Skeletal muscle tissue (tissue), 4 donors: ENCODE results near the gene PHLPP1. TPM values are rescaled to one million over a fixed set of nuclear protein-coding genes. Genes with fewer than 3 reads are reported as not detected.

Experiments used
- H3K27ac ChIP-seq: one replicate; pipeline ENCODE4 v1.7.0; 2013; ENCODE audit warnings: mild to moderate bottlenecking, low read depth, low read length, inconsistent platforms
- H3K27me3 ChIP-seq, 3 donors: one replicate each; pipeline ENCODE4 v1.7.0; 2013; ENCODE audit warnings: low read length in 3 of 3; ENCODE audit not compliant: control insufficient read depth in 3 of 3, insufficient read depth in 3 of 3
- H3K36me3 ChIP-seq, 3 donors: one replicate each; pipeline ENCODE4 v1.7.0; 2013; ENCODE audit warnings: low read length in 3 of 3; ENCODE audit not compliant: control insufficient read depth in 3 of 3, insufficient read depth in 3 of 3
- H3K4me1 ChIP-seq, 3 donors: one replicate each; pipeline ENCODE4 v1.7.0; 2013; ENCODE audit warnings: low read length in 3 of 3, mild to moderate bottlenecking in 3 of 3; ENCODE audit not compliant: control insufficient read depth in 3 of 3, insufficient read depth in 3 of 3
- H3K4me3 ChIP-seq, 3 donors: one replicate each; pipeline ENCODE4 v1.7.0; 2013; ENCODE audit warnings: low read length in 3 of 3
- H3K9ac ChIP-seq, 3 donors: one replicate each; pipeline ENCODE4 v1.7.0; 2013; ENCODE audit warnings: low read length in 3 of 3, mild to moderate bottlenecking in 3 of 3, moderate library complexity in 2 of 3, low read depth in 1 of 3
- H3K9me3 ChIP-seq, 3 donors: one replicate each; pipeline ENCODE4 v1.7.0; 2013; ENCODE audit warnings: low read length in 3 of 3; ENCODE audit not compliant: control insufficient read depth in 3 of 3
- total RNA-seq: library from RNA; depleted of rRNA; stranded (reverse); fragments of >200 nt; gene quantifications from one replicate; pipeline ENCODE4 v1.2.3, GENCODE V29; 2014
- donor health status: Osteomylitis.

The PHLPP1 gene
- total RNA-seq, 1 donor from 2014 or later = 11.5 TPM

DNA sequence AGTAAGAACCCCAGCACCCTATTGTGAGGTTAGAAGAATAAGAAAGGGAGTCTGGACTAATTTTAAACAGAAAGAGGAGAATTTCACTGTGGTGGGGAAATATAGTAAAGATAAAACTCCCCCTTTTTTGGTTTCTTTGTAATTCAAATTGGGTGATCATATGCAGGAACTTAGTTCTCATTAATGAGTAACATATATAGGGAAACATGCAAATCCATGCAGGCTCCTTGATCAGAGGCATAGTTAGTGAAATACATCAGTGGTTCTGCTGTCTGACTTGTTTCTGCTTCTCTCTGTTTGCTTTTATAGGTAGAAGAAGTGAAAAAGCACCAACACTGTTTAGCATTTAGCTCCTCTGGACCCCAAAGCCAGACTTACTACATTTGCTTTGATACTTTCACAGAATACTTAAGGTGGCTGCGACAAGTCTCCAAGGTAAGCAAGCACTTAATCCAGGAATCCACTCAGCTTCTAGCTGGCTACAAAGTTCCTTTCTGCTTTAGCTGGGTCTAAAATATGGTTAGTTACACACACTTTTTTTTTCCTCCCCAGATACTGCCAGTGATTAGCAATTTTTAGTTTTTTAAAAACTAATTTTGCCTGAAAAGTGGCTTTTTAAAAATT lies 123.2 kb downstream of the PHLPP1 start:
- H3K36me3 ChIP-seq = no peaks in the 10 kb centered on the region
- H3K27me3 ChIP-seq = no peaks in the 10 kb centered on the region
- H3K9me3 ChIP-seq = no peaks in the 10 kb centered on the region
- no peak overlapping the region for H3K9ac ChIP-seq
- no peak overlapping the region for H3K4me3 ChIP-seq
- no peak overlapping the region for H3K27ac ChIP-seq
- H3K4me1 ChIP-seq = no peaks in the 10 kb centered on the region

DNA sequence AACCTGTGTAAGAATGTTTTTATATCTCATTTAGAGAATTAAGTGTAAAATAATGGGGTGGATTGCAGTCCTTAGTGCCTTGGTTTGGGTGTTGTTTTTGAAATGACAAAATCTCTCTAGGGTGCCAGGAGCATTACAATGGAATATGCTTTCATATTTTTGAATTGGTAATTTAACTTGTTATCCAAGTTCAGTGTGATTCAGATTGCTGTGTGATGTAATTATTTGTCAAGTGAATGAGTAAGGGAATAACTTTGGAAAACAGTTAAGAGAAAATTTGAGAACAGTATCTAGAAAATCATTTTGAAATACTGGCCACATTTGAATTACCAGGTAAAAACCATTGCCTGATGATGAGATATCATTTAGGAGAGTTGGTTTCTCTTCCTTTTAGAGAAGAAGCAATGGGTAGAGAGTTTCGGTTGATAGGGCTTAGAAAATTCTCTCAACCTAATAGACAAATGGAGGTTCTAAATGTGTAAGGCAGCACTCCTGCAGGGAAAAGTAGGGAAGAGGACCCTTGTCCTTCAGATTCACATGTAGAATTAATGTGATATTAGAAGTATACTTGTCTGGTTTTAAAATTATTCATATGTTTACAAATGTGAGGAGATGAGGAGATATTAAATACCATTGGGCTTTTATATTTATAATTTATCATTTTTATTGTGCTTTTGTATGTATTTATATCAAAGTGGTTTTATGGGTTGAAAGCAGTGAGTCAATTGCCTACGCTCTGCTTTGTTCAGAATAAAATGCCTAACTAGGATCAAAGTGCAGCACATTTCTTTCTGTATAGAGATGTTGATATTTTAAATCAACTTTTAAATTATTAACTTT lies 124.8 kb downstream of the PHLPP1 start:
- H3K36me3 ChIP-seq = no peaks in the 10 kb centered on the region
- H3K4me1 ChIP-seq = no peaks in the 10 kb centered on the region
- H3K27ac ChIP-seq = no peak overlapping the region
- no peak overlapping the region for H3K9ac ChIP-seq
- no peak overlapping the region for H3K4me3 ChIP-seq
- H3K27me3 ChIP-seq = no peaks in the 10 kb centered on the region
- no peaks in the 10 kb centered on the region for H3K9me3 ChIP-seq

DNA sequence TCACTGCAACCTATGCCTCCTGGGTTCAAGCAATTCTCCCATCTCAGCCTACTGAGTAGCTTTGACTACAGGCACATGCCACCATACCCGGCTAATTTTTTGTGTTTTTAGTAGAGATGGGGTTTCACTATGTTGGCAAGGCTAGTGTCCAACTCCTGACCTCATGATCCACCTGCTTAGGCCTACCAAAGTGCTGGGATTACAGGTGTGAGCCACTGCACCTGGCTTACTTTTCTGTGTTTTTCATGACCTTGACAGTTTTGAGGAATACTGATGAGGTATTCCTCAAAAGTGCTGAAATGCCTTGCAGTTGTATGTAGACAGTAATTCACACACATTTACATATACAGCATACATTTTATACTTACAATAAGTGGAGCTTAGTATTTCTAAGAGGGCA lies 126.1 kb downstream of the PHLPP1 start:
- Histone ChIP-seq H3K9ac (no peak overlapping the region), H3K27me3 (no peaks in the 10 kb centered on the region), H3K27ac (no peak overlapping the region), H3K4me1 (no peaks in the 10 kb centered on the region), H3K9me3 (no peaks in the 10 kb centered on the region), H3K36me3 (no peaks in the 10 kb centered on the region), H3K4me3 (no peak overlapping the region)

DNA sequence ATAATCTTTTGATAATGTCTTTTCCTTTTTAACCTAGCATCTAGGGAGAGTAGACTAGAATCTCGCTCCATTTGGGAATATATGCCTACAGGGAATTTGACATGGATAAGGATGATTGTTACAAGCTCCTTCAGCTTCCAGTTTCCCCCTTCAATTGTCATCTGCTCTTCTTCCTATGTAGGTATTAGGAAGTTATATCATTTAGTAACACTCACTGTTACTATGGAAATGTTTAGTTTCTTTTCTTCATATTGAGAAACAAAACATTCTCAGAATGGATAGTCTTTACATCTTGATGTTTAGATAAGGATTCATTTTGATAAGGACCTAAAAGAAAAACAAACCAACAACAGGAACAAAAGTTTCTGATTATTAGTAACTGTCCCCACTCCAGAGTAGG lies 127.6 kb downstream of the PHLPP1 start:
- Histone ChIP-seq H3K4me3 (no peak overlapping the region), H3K36me3 (no peaks in the 10 kb centered on the region), H3K27ac (no peak overlapping the region), H3K27me3 (no peaks in the 10 kb centered on the region), H3K9me3 (no peaks in the 10 kb centered on the region), H3K9ac (no peak overlapping the region), H3K4me1 (no peaks in the 10 kb centered on the region)

DNA sequence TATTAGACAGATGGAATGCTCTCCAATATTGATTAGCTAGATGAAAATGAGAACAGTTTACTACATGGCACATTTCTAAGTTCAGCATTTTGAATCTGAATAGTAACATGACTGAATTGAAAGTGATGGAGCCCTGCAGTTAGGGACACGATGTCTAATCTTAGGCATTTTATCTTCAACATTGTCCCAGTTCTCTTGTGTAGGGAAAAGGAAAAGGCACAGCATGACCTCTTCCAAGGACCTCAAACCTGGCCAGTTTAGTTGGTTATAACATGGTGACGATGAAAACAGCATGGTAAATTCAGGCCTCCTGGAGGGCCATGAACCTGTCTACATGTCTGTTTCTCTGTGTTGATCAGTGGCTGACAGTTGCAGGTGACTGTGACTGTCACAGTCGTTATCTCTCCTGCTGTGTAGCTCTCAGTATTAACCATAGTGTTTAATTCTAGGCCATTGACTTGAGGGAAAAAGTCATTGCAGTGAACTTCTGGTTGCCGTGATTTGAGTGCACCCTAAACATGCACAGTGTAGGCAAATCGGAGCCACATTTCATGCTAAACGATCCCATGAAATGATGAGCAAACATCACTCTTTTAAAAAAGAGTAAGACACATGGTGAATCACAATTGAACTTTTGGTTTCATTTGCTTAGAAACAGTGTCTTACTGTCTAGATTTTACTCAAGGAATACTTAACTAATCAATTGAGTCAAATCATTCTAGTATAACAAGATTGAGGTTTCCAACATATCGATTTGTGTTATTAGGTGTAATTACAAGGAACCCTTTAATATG lies 129.7 kb downstream of the PHLPP1 start:
- H3K9me3 ChIP-seq = no peaks in the 10 kb centered on the region
- H3K9ac ChIP-seq = no peak overlapping the region
- no peaks in the 10 kb centered on the region for H3K27me3 ChIP-seq
- H3K4me1 ChIP-seq = no peaks in the 10 kb centered on the region
- no peaks in the 10 kb centered on the region for H3K36me3 ChIP-seq
- no peak overlapping the region for H3K4me3 ChIP-seq
- H3K27ac ChIP-seq = no peak overlapping the region

DNA sequence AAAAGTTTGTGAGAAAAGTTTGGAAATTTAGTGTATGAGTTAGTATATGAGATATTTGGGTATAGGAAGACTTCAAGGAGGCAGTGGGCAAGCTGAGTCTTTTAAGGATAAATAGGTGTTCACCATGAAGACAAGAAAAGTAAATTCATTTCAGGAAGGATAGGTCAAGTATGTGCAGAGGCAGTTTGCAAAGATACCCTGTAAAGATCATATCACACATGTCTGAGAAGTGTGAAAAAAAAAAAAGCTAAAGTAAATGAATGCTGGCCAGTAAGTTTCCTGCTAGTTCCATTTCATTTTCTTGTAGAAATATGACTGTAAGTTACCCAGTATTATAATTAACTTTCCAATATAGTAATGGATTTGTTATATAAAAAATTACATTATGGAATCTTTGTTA lies 131.0 kb downstream of the PHLPP1 start:
- Histone ChIP-seq H3K36me3 (no peaks in the 10 kb centered on the region), H3K4me3 (no peak overlapping the region), H3K4me1 (no peaks in the 10 kb centered on the region), H3K9ac (no peak overlapping the region), H3K27me3 (no peaks in the 10 kb centered on the region), H3K9me3 (no peaks in the 10 kb centered on the region), H3K27ac (no peak overlapping the region)

DNA sequence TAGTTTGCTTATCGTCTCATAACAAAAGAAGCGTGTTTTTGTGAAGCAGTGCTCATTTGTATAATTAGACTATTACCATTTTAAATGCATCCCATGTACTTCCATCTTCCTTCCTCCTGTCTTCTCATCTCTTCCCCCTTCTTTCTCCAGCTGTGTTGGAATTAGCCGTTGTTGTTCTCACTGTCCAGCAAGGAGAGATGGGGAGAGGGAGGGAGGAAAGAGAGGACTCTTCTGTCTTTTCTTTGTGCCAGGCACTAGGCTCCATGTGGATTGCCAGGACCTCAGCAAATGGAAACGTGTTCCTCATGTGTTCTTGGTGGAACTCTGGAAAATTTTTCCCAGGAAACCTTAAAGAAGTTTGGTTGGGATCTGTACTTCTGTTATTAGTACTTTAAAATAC lies 131.7 kb downstream of the PHLPP1 start:
- Histone ChIP-seq H3K27ac (no peak overlapping the region), H3K9ac (no peak overlapping the region), H3K36me3 (no peaks in the 10 kb centered on the region), H3K27me3 (no peaks in the 10 kb centered on the region), H3K4me1 (no peaks in the 10 kb centered on the region), H3K9me3 (no peaks in the 10 kb centered on the region), H3K4me3 (no peak overlapping the region)

DNA sequence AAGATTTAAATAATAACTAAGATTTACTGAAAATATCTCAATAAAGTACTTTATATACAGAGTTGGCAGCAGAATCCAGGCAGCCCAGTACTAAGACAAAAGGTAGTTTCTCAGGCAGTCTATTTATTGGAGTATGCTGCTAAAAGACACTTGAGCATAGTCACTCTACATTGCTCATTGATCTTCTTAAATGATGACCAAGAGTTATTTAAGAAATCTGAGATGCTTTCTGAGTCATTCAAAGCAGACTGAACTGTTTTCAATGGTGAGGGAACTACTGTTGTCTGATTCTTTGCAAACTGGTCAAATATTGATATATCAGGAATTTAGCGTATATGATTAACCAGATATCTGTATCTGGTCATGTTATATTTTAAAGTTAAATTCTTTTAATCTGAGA lies 133.6 kb downstream of the PHLPP1 start:
- Histone ChIP-seq H3K9me3 (no peaks in the 10 kb centered on the region), H3K27ac (no peak overlapping the region), H3K4me3 (no peak overlapping the region), H3K36me3 (no peaks in the 10 kb centered on the region), H3K9ac (no peak overlapping the region), H3K4me1 (no peaks in the 10 kb centered on the region), H3K27me3 (no peaks in the 10 kb centered on the region)

DNA sequence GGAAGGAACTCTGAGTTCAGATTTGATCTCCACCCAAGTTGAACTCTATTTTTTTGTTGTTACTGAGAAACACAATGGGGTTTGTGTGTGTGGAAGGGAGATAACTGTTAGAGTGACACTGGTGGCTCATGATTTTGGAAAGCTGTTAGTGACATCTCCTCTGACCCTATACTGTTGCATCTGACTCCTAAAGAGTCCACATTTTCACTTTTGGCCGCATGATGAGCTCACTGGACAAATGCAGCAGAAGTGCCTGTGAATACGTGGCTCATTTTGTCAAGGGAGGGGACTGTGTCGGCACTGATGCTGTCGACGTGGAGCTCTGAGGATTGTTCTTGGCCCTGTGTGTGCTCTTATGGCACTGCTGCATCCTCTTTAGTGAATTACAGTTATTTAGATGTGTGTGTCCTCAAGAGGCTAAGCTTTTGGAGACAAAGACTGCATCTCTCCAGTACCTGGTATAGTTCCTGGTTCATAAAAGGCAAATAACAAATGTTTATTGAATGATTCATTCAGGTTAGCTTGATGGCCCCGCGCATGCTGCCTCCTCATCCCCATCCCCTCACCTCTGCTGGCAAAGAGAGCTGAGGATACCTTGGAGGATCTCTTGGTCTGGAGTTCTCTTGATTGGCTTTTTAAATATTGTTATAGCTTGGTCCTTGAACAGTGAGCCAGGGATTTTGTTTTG lies 135.4 kb downstream of the PHLPP1 start:
- Histone ChIP-seq H3K36me3 (no peaks in the 10 kb centered on the region), H3K9me3 (no peaks in the 10 kb centered on the region), H3K4me1 (no peaks in the 10 kb centered on the region), H3K4me3 (no peak overlapping the region), H3K27ac (no peak overlapping the region), H3K9ac (no peak overlapping the region), H3K27me3 (no peaks in the 10 kb centered on the region)
